Neuronal stem cell (in vitro differentiated cells): ENCODE results near the gene TNF.

Experiments used
- DNase-seq: peaks from one replicate; pipeline ENCODE4 v3.0.0-alpha.2; 2013; ENCODE audit warnings: low spot score
- H2AFZ ChIP-seq: one replicate; pipeline ENCODE4 v1.6.1; 2013; ENCODE audit warnings: mild to moderate bottlenecking, low read length, inconsistent platforms
- H2AK5ac ChIP-seq: 2 replicates; pipeline ENCODE4 v1.6.1; 2013; ENCODE audit warnings: low read depth, mild to moderate bottlenecking, inconsistent platforms, low read length, moderate library complexity, mixed read lengths
- H2BK120ac ChIP-seq: 2 replicates; pipeline ENCODE4 v1.6.1; 2013; ENCODE audit warnings: low read depth, mild to moderate bottlenecking, inconsistent platforms, low read length, moderate library complexity, mixed read lengths
- H2BK12ac ChIP-seq: one replicate; pipeline ENCODE4 v1.6.1; 2013; ENCODE audit warnings: low read length, inconsistent platforms
- H2BK15ac ChIP-seq: 2 replicates; pipeline ENCODE4 v1.6.1; 2013; ENCODE audit warnings: mild to moderate bottlenecking, low read length, inconsistent platforms, mixed read lengths
- H2BK5ac ChIP-seq: one replicate; pipeline ENCODE4 v1.6.1; 2013; ENCODE audit warnings: inconsistent platforms, mild to moderate bottlenecking, low read length, moderate library complexity
- H3K14ac ChIP-seq: one replicate; pipeline ENCODE4 v1.6.1; 2013; ENCODE audit warnings: low read length, inconsistent platforms
- H3K18ac ChIP-seq: 2 replicates; pipeline ENCODE4 v1.6.1; 2013; ENCODE audit warnings: low read length, inconsistent platforms
- H3K23ac ChIP-seq: 2 replicates; pipeline ENCODE4 v1.6.1; 2013; ENCODE audit warnings: low read depth, mild to moderate bottlenecking, mixed read lengths, low read length, inconsistent platforms; ENCODE audit not compliant: poor library complexity
- H3K27ac ChIP-seq: replicated peaks from 3 replicates; pipeline ENCODE4 v1.5.1; 2013; ENCODE audit warnings: low read length, inconsistent platforms
- H3K27me3 ChIP-seq, 3 experiments: 2 replicates each; pipeline ENCODE4 v1.6.1; 2013; ENCODE audit warnings: low read length in 3 of 3, mild to moderate bottlenecking in 2 of 3, inconsistent platforms in 1 of 3, low read depth in 1 of 3, mixed read lengths in 1 of 3, moderate library complexity in 1 of 3; ENCODE audit not compliant: control insufficient read depth in 3 of 3, insufficient read depth in 3 of 3
- H3K36me3 ChIP-seq, 2 donors: replicated peaks in 1 of 2; 2 replicates each; pipeline ENCODE4 v1.6.1; 2013; ENCODE audit warnings: low read length in 2 of 2; ENCODE audit not compliant: control insufficient read depth in 2 of 2, insufficient read depth in 2 of 2
- H3K4ac ChIP-seq: 2 replicates; pipeline ENCODE4 v1.6.1; 2013; ENCODE audit warnings: inconsistent platforms, mild to moderate bottlenecking, low read length, moderate library complexity
- H3K4me1 ChIP-seq, 2 donors: 1 replicate in 1 of 2; 2 replicates in 1 of 2; pipeline ENCODE4 v1.6.1; 2013; ENCODE audit warnings: low read length in 2 of 2, low read depth in 1 of 2; ENCODE audit not compliant: control insufficient read depth in 2 of 2, insufficient read depth in 1 of 2
- H3K4me2 ChIP-seq: one replicate; pipeline ENCODE4 v1.6.1; 2013; ENCODE audit warnings: mild to moderate bottlenecking, low read length, inconsistent platforms; ENCODE audit not compliant: insufficient read depth, poor library complexity, severe bottlenecking
- H3K4me3 ChIP-seq, 2 donors: 2 replicates each; pipeline ENCODE4 v1.5.1; 2013; ENCODE audit warnings: low read length in 2 of 2, mild to moderate bottlenecking in 2 of 2, inconsistent platforms in 1 of 2, moderate library complexity in 1 of 2
- H3K79me1 ChIP-seq: one replicate; pipeline ENCODE4 v1.6.1; 2013; ENCODE audit warnings: low read depth, mild to moderate bottlenecking, inconsistent platforms, low read length, moderate library complexity
- H3K9ac ChIP-seq: one replicate; pipeline ENCODE4 v1.6.1; 2013; ENCODE audit warnings: mild to moderate bottlenecking, low read depth, low read length, inconsistent platforms; ENCODE audit not compliant: poor library complexity
- H3K9me3 ChIP-seq, 2 donors: replicated peaks in 1 of 2; 2 replicates each; pipeline versions ENCODE3 to v1.6.1; 2013; ENCODE audit warnings: low read length in 2 of 2, mild to moderate bottlenecking in 2 of 2, inconsistent platforms in 1 of 2, low read depth in 1 of 2, mixed read lengths in 1 of 2, moderate library complexity in 1 of 2; ENCODE audit not compliant: control insufficient read depth in 2 of 2, insufficient read depth in 1 of 2
- H4K8ac ChIP-seq: one replicate; pipeline ENCODE4 v1.6.1; 2013; ENCODE audit warnings: low read depth, mild to moderate bottlenecking, inconsistent platforms, low read length, moderate library complexity
- H4K91ac ChIP-seq: one replicate; pipeline ENCODE4 v1.6.1; 2013; ENCODE audit warnings: low read length, low read depth, mild to moderate bottlenecking, inconsistent platforms; ENCODE audit not compliant: poor library complexity
- WGBS, 2 donors: extraction: QIAGEN DNeasy Blood & Tissue Kit; methylation state at CpG; one replicate each; pipeline ENCODE4 v1.1.7; 2013; ENCODE audit warnings: missing lambda C conversion rate in 2 of 2, mixed read lengths in 1 of 2; ENCODE audit not compliant: insufficient read length in 2 of 2, insufficient replicate concordance in 1 of 2; ENCODE audit errors: extremely low coverage in 2 of 2; 5-methylcytosine and 5-hydroxymethylcytosine counted together

Gene TNF

DNA sequence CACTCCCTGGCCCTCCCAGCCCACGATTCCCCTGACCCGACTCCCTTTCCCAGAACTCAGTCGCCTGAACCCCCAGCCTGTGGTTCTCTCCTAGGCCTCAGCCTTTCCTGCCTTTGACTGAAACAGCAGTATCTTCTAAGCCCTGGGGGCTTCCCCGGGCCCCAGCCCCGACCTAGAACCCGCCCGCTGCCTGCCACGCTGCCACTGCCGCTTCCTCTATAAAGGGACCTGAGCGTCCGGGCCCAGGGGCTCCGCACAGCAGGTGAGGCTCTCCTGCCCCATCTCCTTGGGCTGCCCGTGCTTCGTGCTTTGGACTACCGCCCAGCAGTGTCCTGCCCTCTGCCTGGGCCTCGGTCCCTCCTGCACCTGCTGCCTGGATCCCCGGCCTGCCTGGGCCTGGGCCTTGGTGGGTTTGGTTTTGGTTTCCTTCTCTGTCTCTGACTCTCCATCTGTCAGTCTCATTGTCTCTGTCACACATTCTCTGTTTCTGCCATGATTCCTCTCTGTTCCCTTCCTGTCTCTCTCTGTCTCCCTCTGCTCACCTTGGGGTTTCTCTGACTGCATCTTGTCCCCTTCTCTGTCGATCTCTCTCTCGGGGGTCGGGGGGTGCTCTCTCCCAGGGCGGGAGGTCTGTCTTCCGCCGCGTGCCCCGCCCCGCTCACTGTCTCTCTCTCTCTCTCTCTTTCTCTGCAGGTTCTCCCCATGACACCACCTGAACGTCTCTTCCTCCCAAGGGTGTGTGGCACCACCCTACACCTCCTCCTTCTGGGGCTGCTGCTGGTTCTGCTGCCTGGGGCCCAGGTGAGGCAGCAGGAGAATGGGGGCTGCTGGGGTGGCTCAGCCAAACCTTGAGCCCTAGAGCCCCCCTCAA is 3.1 kb upstream of the TNF start, which contains the start of gene LTA:
TSS of gene LTA (plus strand) at position 249 of the 871 bp plus-strand sequence. CDS start at position 703, 454 bp downstream.
- Histone ChIP-seq H3K4me2 (no peak within 1 kb of the TSS), H3K18ac (no peak within 1 kb of the TSS), H3K27me3 (peaks cover 0 to 27% (median 0%) of the 10 kb centered on the region in 3 experiments), H3K4me3 (no peak within 1 kb of the TSS), H3K4me1 (peaks cover 2 to 13% of the 10 kb centered on the region in 2 donors), H3K23ac (no peak within 1 kb of the TSS), H2BK5ac (no peak within 1 kb of the TSS), H2BK15ac (no peak within 1 kb of the TSS), H3K4ac (no peak within 1 kb of the TSS), H4K8ac (no peak within 1 kb of the TSS), H3K79me1 (no peaks in the 10 kb centered on the region), H4K91ac (no peak within 1 kb of the TSS), H3K14ac (no peak within 1 kb of the TSS), H3K36me3 (no peaks in the 10 kb centered on the region), H2BK120ac (no peak within 1 kb of the TSS), H3K9ac (no peak within 1 kb of the TSS), H3K9me3 (no peaks in the 10 kb centered on the region), H3K27ac (no peak within 1 kb of the TSS), H2BK12ac (no peak within 1 kb of the TSS), H2AFZ (no peak within 1 kb of the TSS), H2AK5ac (peak within 1 kb of the TSS; percentile 64)
- no peak for DNase-seq
- no CpG with 5 or more reads among the region's 27 CpGs for WGBS, 2 donors

DNA sequence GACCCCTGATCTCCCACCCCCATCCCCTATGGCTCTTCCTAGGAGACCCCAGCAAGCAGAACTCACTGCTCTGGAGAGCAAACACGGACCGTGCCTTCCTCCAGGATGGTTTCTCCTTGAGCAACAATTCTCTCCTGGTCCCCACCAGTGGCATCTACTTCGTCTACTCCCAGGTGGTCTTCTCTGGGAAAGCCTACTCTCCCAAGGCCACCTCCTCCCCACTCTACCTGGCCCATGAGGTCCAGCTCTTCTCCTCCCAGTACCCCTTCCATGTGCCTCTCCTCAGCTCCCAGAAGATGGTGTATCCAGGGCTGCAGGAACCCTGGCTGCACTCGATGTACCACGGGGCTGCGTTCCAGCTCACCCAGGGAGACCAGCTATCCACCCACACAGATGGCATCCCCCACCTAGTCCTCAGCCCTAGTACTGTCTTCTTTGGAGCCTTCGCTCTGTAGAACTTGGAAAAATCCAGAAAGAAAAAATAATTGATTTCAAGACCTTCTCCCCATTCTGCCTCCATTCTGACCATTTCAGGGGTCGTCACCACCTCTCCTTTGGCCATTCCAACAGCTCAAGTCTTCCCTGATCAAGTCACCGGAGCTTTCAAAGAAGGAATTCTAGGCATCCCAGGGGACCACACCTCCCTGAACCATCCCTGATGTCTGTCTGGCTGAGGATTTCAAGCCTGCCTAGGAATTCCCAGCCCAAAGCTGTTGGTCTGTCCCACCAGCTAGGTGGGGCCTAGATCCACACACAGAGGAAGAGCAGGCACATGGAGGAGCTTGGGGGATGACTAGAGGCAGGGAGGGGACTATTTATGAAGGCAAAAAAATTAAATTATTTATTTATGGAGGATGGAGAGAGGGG is 1.9 kb upstream of the TNF start:
- H2BK12ac ChIP-seq, result no peak overlapping the region
- no peak overlapping the region for H2BK15ac ChIP-seq
- H3K27ac ChIP-seq, result no peak overlapping the region
- H3K4me1 ChIP-seq, result peaks cover 2% of the 10 kb centered on the region in 2 donors
- no peak overlapping the region for H3K4me2 ChIP-seq
- peak overlapping the region; percentile 19 for H2AK5ac ChIP-seq
- H3K9ac ChIP-seq, result no peak overlapping the region
- no peak overlapping the region for H2BK5ac ChIP-seq
- no peak overlapping the region for H2AFZ ChIP-seq
- H3K79me1 ChIP-seq, result no peaks in the 10 kb centered on the region
- no peak overlapping the region for H3K23ac ChIP-seq
- no peak overlapping the region for H3K4ac ChIP-seq
- no peak overlapping the region for H4K8ac ChIP-seq
- H4K91ac ChIP-seq, result no peak overlapping the region
- H3K36me3 ChIP-seq, result no peaks in the 10 kb centered on the region
- no peak overlapping the region for H3K14ac ChIP-seq
- H3K4me3 ChIP-seq, result no peak overlapping the region
- H3K18ac ChIP-seq, result peak overlapping the region; percentile 27
- no peak for DNase-seq
- H3K27me3 ChIP-seq, result peaks cover 0 to 37% (median 0%) of the 10 kb centered on the region in 3 experiments
- H2BK120ac ChIP-seq, result no peak overlapping the region
- no CpG with 5 or more reads among the region's 9 CpGs for WGBS, 2 donors
- no peaks in the 10 kb centered on the region for H3K9me3 ChIP-seq

DNA sequence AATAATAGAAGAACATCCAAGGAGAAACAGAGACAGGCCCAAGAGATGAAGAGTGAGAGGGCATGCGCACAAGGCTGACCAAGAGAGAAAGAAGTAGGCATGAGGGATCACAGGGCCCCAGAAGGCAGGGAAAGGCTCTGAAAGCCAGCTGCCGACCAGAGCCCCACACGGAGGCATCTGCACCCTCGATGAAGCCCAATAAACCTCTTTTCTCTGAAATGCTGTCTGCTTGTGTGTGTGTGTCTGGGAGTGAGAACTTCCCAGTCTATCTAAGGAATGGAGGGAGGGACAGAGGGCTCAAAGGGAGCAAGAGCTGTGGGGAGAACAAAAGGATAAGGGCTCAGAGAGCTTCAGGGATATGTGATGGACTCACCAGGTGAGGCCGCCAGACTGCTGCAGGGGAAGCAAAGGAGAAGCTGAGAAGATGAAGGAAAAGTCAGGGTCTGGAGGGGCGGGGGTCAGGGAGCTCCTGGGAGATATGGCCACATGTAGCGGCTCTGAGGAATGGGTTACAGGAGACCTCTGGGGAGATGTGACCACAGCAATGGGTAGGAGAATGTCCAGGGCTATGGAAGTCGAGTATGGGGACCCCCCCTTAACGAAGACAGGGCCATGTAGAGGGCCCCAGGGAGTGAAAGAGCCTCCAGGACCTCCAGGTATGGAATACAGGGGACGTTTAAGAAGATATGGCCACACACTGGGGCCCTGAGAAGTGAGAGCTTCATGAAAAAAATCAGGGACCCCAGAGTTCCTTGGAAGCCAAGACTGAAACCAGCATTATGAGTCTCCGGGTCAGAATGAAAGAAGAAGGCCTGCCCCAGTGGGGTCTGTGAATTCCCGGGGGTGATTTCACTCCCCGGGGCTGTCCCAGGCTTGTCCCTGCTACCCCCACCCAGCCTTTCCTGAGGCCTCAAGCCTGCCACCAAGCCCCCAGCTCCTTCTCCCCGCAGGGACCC is 981 bp upstream of the TNF start:
- no CpG with 5 or more reads among the region's 14 CpGs for WGBS, 2 donors
- no peak overlapping the region for H3K27ac ChIP-seq

More for the DNA sequence above, 981 bp upstream of the TNF start:
- H2AK5ac ChIP-seq, result peak overlapping the region; percentile 19
- H3K18ac ChIP-seq, result no peak overlapping the region
- H3K4me2 ChIP-seq, result no peak overlapping the region
- H4K91ac ChIP-seq, result no peak overlapping the region
- peaks cover 0 to 40% (median 0%) of the 10 kb centered on the region in 3 experiments for H3K27me3 ChIP-seq
- H3K9me3 ChIP-seq, result no peaks in the 10 kb centered on the region
- H2BK12ac ChIP-seq, result no peak overlapping the region
- no peaks in the 10 kb centered on the region for H3K79me1 ChIP-seq
- H3K9ac ChIP-seq, result no peak overlapping the region
- no peak overlapping the region for H2BK120ac ChIP-seq
- no peak overlapping the region for H2BK15ac ChIP-seq
- no peak overlapping the region for H3K4ac ChIP-seq
- no peak overlapping the region for H4K8ac ChIP-seq
- no peak overlapping the region for H2BK5ac ChIP-seq
- DNase-seq, result no peak
- H3K4me1 ChIP-seq, result peaks cover 0 to 2% of the 10 kb centered on the region in 2 donors
- no peak overlapping the region for H3K4me3 ChIP-seq
- no peak overlapping the region for H3K23ac ChIP-seq
- no peaks in the 10 kb centered on the region for H3K36me3 ChIP-seq
- no peak overlapping the region for H2AFZ ChIP-seq
- H3K14ac ChIP-seq, result no peak overlapping the region
